Measurements from ENCODE around the gene KHNYN.
A peak's percentile ranks its signal among the peaks of the same experiment; 100 is the strongest.
"Not testable (repeated sequence)": the region's sequence is repeated elsewhere in the genome, so short reads cannot be mapped to it uniquely, and the experiment has no call there.

Gene KHNYN

GRCh38 chr14:24439257-24439656 is 9.5 kb downstream of the KHNYN start:
- no peak for DNase-seq

GRCh38 chr14:24439830-24440605 is 10.3 kb downstream of the KHNYN start:
- DNase-seq, result no peak

- DNase-seq, result no peak
These were observed 11.0 kb downstream of the KHNYN start for GRCh38 chr14:24440606-24441399.

GRCh38 chr14:24441485-24441884 is 11.7 kb downstream of the KHNYN start:
- no peak for DNase-seq

- DNase-seq, result no peak
These were observed 12.1 kb downstream of the KHNYN start for GRCh38 chr14:24441904-24442239.

- peak; percentile 99 for DNase-seq
These were observed 12.7 kb downstream of the KHNYN start, which contains the start of gene SDR39U1 for GRCh38 chr14:24442240-24443052. Gene SDR39U1, minus strand, starts transcription at chr14:24442776. Its CDS starts 7 bp downstream, at chr14:24442769.

- DNase-seq, result no peak
These were observed 13.4 kb downstream of the KHNYN start for GRCh38 chr14:24443053-24443665.

- not testable (repeated sequence) for DNase-seq
These were observed 21.1 kb downstream of the KHNYN start for GRCh38 chr14:24450828-24451227.

- DNase-seq, result no peak
These were observed 27.2 kb downstream of the KHNYN start for GRCh38 chr14:24456980-24457379.

- no peak for DNase-seq
These were observed 29.0 kb downstream of the KHNYN start for GRCh38 chr14:24458736-24459135.

- no peak for DNase-seq
These were observed 29.6 kb downstream of the KHNYN start for GRCh38 chr14:24459331-24459730.

GRCh38 chr14:24461336-24461735 is 31.6 kb downstream of the KHNYN start:
- no peak for DNase-seq

GRCh38 chr14:24463017-24463883 is 33.5 kb downstream of the KHNYN start:
- no peak for DNase-seq

- DNase-seq, result no peak
These were observed 34.4 kb downstream of the KHNYN start for GRCh38 chr14:24463884-24464785.

- DNase-seq, result no peak
These were observed 35.6 kb downstream of the KHNYN start for GRCh38 chr14:24465368-24465767.

- DNase-seq, result no peak
These were observed 36.1 kb downstream of the KHNYN start for GRCh38 chr14:24465805-24466204.

GRCh38 chr14:24470450-24470849 is 40.7 kb downstream of the KHNYN start:
- DNase-seq, result not testable (repeated sequence)

GRCh38 chr14:24473211-24473610 is 43.5 kb downstream of the KHNYN start:
- no peak for DNase-seq

GRCh38 chr14:24475261-24475660 is 45.5 kb downstream of the KHNYN start:
- no peak for DNase-seq

GRCh38 chr14:24479999-24480398 is 50.2 kb downstream of the KHNYN start:
- DNase-seq, result not testable (repeated sequence)
